NCI-H524 (cell line): ENCODE measurements around the gene PDHX.
"Not testable (repeated sequence)": the region's sequence is repeated elsewhere in the genome, so short reads cannot be mapped to it uniquely, and the experiment has no call there.

Source experiments
- DNase-seq, 2 experiments: peaks; one replicate each; lab custom pipeline; 2025; lab: John Stamatoyannopoulos, UW

The PDHX gene

DNA sequence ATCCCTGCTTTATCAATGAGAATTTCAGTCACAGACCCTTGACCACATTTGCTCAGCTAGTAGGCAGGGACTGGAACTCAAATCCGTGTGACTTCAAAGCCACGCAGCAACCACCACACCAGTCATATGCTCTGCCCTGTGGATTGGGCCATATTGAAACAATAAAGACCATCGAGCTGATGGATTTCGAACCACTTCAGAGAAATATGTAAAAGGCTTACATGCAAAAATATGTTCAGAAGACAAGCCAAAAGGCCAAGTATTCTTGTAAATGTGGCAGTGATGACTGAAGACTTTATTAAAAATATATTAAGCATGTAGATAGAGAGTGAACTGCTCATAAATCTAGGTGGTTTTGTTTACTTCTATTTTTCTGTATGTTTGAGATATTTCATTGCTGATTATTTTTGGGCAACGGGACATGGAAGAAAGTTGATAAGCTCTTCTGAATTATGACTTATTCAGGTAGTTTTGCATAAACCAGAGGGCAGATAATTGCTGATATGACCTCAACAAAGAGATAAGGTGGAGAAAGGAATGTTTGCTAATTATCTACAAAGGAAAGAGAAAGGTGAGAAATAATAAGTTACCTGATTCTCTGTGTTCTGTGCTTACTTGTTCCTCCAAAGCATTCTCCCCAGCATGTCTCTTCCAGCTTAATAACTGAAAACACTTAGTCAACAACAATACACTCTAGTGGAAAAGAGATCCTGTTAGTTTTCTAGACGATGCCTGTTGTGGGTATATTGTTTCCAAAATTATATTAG, 99.4 kb downstream of the PDHX start:
- DNase-seq = no peak

- peak in 1 of 2 experiments; percentile 61 for DNase-seq
Measured at GRCh38 chr11:35016916-35017315, 100.5 kb downstream of the PDHX start.

- no peak for DNase-seq
Measured at GRCh38 chr11:35017528-35018342, 101.3 kb downstream of the PDHX start.

DNA sequence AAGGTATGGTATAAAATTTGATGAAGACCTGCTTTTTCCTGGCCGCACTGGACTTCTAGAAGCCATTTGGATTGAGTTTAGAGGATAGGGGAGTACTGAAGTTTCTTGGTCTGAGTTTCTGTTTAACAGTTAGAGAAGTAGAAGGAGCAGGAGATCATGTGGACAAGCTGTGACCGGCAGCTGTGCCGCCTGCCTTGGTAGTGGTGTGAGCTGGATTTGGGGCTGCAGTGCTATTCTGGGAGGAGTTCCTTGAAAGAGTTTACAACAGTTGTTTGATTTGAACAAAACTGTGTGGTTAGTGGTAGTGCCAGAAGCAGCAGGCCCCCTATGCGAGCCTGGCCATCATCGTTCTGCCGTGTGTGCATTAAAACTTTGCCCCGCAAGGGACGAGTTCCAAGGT, 105.2 kb downstream of the PDHX start:
- DNase-seq = no peak

GRCh38 chr11:35023940-35024339, 107.5 kb downstream of the PDHX start:
- DNase-seq = not testable (repeated sequence)

DNA sequence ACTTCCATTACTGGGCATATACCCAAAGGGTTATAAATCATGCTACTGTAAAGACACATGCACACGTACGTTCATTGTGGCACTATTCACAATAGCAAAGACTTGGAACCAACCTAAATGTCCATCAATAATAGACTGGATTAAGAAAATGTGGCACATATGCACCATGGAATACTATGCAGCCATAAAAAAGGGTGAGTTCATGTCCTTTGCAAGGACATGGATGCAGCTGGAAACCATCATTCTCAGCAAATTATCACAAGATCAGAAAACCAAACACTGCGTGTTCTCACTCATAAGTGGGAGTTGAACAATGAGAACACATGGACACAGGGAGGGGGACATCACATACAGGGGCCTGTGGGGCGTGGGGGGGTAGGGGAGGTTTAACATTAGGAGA, 111.6 kb downstream of the PDHX start:
- not testable (repeated sequence) for DNase-seq

- no peak for DNase-seq
Measured at GRCh38 chr11:35029979-35030682, 113.7 kb downstream of the PDHX start.

DNA sequence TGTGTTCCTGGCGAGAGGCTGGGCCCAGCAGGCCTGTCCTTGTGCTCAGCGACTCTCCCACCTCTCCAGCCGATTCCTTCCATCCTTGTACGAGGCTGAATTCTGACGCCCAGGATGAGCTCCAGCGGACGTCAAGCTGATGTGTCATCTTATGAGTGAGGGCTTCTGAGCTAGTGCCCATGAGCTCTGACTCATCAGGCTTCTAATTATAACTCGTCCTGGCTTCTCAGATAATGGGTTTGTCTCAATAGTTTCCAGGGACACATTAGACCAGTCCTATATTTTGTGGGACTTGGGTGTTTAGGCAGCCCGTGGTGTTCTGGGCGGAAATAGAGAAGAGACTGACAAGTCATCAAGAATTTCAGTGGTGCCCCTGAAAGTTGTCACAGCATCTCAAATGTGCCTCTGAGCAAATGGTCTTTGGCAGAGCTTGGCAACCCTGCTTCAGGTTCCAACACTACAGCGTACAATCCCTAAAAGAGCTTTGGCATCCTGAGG, 114.3 kb downstream of the PDHX start:
- DNase-seq = no peak

- DNase-seq = no peak
Measured at GRCh38 chr11:35031346-35031745, 114.9 kb downstream of the PDHX start.

- DNase-seq = no peak
Measured at GRCh38 chr11:35031867-35032266, 115.4 kb downstream of the PDHX start.

DNA sequence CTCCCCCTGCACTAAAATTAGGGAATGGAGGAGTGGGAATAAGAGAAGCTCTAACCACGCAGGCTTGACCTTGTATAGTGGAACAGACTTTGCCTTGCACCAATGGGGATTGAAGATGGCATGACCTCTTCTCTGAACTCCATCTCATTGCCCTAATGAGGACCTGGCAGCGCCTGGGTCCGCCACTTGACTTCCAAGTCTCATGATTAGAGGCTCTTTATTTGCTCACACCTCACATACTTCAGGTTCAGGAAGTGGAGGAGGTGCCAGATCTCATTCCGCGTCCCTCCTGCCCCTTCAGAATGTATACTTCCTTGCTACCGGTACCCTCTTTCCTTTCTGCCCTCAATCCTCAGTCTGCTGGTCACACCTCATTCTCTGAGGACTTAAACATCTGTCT, 116.6 kb downstream of the PDHX start:
- no peak for DNase-seq

DNA sequence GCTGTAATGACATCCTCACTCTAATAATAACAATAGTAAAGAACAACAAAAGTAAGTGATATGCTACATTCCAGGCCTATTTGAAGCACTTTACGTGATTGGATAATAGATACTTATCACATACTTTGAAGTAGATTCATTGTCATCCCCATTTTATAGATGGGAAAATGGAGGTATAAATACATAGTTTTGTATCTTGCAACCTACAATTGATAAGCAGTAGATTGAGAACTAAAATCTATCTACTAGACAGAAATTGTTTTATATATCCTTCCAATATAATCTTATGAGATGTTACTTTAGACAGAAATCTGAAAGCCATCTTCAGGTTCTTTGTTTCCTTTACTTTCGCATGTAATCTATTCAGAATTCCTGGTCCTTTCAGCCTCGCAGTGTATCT, 118.0 kb downstream of the PDHX start:
- DNase-seq = no peak

GRCh38 chr11:35035894-35036408, 119.5 kb downstream of the PDHX start:
- DNase-seq = peak in 1 of 2 experiments; percentile 6

DNA sequence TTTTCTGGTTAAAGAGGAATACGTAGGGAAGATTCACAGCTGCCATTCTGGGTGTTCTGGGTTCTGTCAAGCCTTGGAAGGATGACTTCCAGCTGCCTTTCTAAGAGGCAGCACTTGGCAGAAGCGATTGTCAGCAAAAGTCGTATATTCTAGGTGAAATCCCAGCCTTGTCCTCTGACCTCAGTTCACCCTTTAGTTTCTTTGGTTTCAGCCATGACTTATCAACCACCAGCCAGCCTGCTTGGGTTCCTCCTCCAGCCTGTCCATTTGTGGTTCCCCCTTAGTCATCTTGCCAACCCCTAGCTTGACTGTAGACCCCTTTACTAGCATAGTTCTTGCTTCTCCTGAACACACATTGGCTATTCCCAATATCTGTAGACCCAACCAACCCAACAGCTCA, 120.2 kb downstream of the PDHX start:
- no peak for DNase-seq

DNA sequence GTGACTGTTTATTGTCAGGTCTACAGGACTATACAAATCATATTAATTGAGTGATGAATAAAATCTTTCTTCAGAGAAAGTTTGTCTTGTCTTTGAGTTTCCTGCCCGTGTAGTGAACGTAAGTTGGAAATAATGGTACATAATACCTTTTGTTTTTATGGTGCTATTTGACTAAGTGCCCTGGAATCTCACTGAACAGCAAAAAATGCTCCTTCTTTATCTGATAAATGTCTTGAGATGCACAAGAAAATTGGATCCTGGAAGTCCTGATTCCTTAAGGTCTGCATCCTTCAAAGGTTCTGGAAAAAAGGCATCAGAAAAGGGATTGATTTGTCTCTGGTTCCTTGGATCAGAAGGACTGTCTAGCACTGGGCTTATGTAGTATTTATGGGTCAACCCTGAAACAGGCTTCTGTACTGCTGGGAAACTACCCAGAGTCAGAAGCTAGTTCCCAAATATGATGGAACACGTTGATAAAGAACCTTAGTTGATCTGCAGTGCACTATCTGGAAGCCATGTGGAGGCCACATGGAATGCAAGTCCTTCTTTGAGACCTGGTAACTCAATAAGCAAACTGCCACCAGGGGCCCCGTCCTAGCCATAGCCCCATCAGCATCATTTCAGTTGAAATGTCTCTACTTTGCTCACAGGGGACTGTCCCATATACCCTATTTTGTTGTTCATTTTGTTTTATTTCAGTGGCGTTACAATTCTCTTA, 122.0 kb downstream of the PDHX start:
- no peak for DNase-seq

DNA sequence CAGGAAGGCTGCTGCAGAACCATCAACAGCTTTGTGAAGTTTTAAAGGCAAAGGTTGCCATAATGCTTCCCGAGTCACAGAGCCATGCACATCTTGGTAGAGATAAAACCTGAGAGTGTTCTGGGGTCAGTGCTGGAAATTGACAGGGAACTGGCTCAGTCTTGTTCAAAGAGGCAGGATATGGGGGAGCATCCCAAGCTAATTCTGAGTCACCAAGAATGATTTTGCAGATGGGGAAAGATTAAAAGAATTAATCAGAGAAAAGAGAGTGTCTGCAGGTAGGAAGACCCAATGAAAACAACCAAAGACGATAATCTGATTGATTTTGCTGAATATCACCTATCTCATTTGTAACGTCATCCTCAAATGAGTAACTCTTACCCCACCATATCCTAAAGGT, 122.7 kb downstream of the PDHX start:
- no peak for DNase-seq

- no peak for DNase-seq
Measured at GRCh38 chr11:35040221-35040942, 124.0 kb downstream of the PDHX start.

DNA sequence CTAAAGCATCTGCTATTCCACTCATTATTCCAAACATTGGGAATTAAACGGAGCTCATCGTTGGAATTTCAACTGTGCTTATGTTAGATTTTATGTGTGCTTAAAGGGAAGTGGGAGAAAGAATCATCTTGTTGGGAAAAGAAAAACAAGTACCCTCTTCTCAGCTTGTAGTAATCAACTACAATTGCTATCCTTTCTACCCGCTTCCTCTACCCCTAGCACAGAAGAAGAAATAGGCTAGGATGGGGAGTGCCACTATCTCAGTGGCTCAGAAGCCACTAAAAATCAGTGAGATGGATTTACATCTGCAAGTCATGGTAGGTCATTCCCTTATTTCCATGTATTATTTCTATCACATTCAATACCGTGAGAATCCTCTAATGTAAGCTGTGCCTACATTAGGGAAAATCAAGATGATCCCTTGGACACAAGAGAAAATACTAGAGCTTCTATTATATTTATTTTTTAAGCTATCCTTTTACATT, 124.7 kb downstream of the PDHX start:
- no peak for DNase-seq

DNA sequence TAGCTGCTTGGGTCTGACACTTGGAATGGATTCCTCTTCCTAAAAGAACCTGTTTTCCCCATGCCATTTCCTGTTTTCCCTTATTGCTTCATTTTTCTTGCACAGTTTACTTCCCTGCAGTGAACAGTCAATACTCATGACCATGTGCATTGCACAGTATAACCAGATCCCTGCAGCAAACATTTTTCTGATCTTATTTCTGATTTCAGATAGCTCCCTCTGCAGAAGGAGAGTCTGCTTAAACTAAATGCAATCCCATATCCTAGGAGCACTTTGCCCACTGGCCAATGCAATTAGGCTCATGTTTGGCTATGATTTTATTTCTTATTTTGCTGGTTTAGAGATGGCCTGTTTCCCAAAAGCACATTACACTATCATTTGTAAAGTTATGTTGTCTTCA, 125.8 kb downstream of the PDHX start:
- DNase-seq = no peak

DNA sequence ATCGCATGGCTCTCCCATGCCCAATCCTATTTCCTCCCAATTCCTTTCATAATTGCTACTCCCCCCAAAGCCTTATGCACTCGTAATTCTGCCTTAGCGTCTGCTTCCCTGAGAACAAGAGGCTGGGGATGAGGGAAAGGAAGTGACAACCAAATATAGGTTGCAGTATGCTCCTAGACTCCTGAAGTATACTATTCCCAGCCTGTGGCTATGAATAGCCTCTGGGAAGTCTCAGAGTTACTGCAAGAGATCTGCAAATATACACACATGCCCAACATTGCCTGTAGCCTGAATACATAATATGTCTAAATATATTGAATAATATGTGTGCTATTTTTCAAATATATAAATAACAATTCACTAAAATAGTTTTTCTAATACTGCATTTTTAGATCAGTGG, 126.5 kb downstream of the PDHX start:
- no peak for DNase-seq

GRCh38 chr11:35043936-35044335, 127.5 kb downstream of the PDHX start:
- DNase-seq = no peak
